Neural progenitor cell (in vitro differentiated cells): ENCODE data around the gene MYO15A. TPM values are rescaled to one million over a fixed set of nuclear protein-coding genes. Genes with fewer than 3 reads are reported as not detected.

Experiments used
- DNase-seq: peaks from one replicate; pipeline ENCODE4 v3.0.0-alpha.2; 2016; ENCODE audit warnings: low spot score
- H2AFZ ChIP-seq: fragments of 200-600 bp; sonication (generic); replicated peaks from 2 replicates; pipeline ENCODE4 v1.6.1; 2016; ENCODE audit warnings: antibody characterized with exemption
- H3F3A ChIP-seq: fragments of 200-600 bp; sonication (generic); 2 replicates; pipeline ENCODE4 v1.6.1; 2016; ENCODE audit warnings: antibody characterized with exemption, low read depth
- H3K27ac ChIP-seq: fragments of 200-600 bp; sonication (generic); 2 replicates; pipeline ENCODE4 v1.5.1; 2016; ENCODE audit warnings: mild to moderate bottlenecking
- H3K27me3 ChIP-seq: fragments of 200-600 bp; sonication (generic); 2 replicates; pipeline ENCODE4 v1.6.1; 2016; ENCODE audit warnings: mild to moderate bottlenecking, moderate library complexity
- H3K36me3 ChIP-seq: fragments of 200-600 bp; sonication (generic); 2 replicates; pipeline ENCODE4 v1.5.1; 2016
- H3K4me1 ChIP-seq: fragments of 200-600 bp; sonication (generic); 2 replicates; pipeline ENCODE4 v1.6.1; 2016; ENCODE audit warnings: mixed run types
- H3K4me2 ChIP-seq: fragments of 200-600 bp; sonication (generic); 2 replicates; pipeline ENCODE4 v1.6.1; 2016
- H3K4me3 ChIP-seq: fragments of 200-600 bp; sonication (generic); 2 replicates; pipeline ENCODE4 v1.5.1; 2016
- H3K79me2 ChIP-seq: fragments of 200-600 bp; sonication (generic); 2 replicates; pipeline ENCODE4 v1.6.1; 2016; ENCODE audit warnings: low read depth
- H3K9ac ChIP-seq: fragments of 200-600 bp; sonication (generic); 2 replicates; pipeline ENCODE4 v1.6.1; 2016
- H3K9me3 ChIP-seq: fragments of 200-600 bp; sonication (generic); 2 replicates; pipeline ENCODE4 v1.5.1; 2016; ENCODE audit warnings: low read depth
- H4K20me1 ChIP-seq: fragments of 200-600 bp; sonication (generic); 2 replicates; pipeline ENCODE4 v1.6.1; 2016; ENCODE audit warnings: low read depth
- H3K27ac Mint-ChIP-seq: 3 replicates; pipeline ENCODE4 v1.8.0; 2021; ENCODE audit warnings: mixed read lengths
- H3K27me3 Mint-ChIP-seq: 2 replicates; pipeline ENCODE4 v1.8.0; 2022; ENCODE audit warnings: low read depth, mild to moderate bottlenecking, inconsistent platforms, moderate library complexity, mixed read lengths; ENCODE audit not compliant: insufficient read depth
- H3K36me3 Mint-ChIP-seq: 3 replicates; pipeline ENCODE4 v1.8.0; 2021; ENCODE audit warnings: mixed read lengths
- H3K4me1 Mint-ChIP-seq: 3 replicates; pipeline ENCODE4 v1.8.0; 2021; ENCODE audit warnings: mixed read lengths
- H3K4me3 Mint-ChIP-seq: 3 replicates; pipeline ENCODE4 v1.8.0; 2021; ENCODE audit warnings: mild to moderate bottlenecking, moderate library complexity, mixed read lengths
- H3K9me3 Mint-ChIP-seq: 3 replicates; pipeline ENCODE4 v1.8.0; 2020; ENCODE audit warnings: mixed read lengths
- CTCF ChIP-seq: fragments of 200-600 bp; sonication (generic); IDR thresholded peaks from 2 replicates; pipeline ENCODE4 v1.5.1; 2017; ENCODE audit warnings: antibody characterized with exemption, mild to moderate bottlenecking
- EZH2 ChIP-seq: fragments of 200-600 bp; sonication (generic); IDR thresholded peaks from 2 replicates; pipeline ENCODE4 v1.6.1; 2017; ENCODE audit warnings: antibody characterized with exemption, mild to moderate bottlenecking, moderate library complexity
- EZH2phosphoT487 ChIP-seq: fragments of 200-600 bp; sonication (generic); IDR thresholded peaks from 2 replicates; pipeline ENCODE4 v1.6.1; 2017; ENCODE audit warnings: antibody characterized with exemption
- total RNA-seq: library from RNA; depleted of rRNA; stranded (reverse); fragments of >200 nt; gene quantifications from 2 replicates; pipeline ENCODE4 v1.2.3, GENCODE V29; 2015; ENCODE audit warnings: low replicate concordance

Gene MYO15A
- total RNA-seq, 1 donor from 2014 or later = 1.2 TPM

- Histone ChIP-seq H2AFZ (no peak overlapping the region), H3K79me2 (no peaks in the 10 kb centered on the region), H3K4me3 (no peak overlapping the region), H3F3A (no peaks in the 10 kb centered on the region), H3K27ac (no peak overlapping the region), H3K4me1 (peaks cover 3% of the 10 kb centered on the region), H3K36me3 (no peaks in the 10 kb centered on the region), H3K4me2 (no peak overlapping the region), H4K20me1 (no peaks in the 10 kb centered on the region), H3K9me3 (no peaks in the 10 kb centered on the region), H3K27me3 (no peaks in the 10 kb centered on the region), H3K9ac (no peak overlapping the region)
- no peak overlapping the region for H3K27ac Mint-ChIP-seq
- H3K36me3 Mint-ChIP-seq = no peaks in the 10 kb centered on the region
- peaks cover 4% of the 10 kb centered on the region for H3K27me3 Mint-ChIP-seq
- H3K4me3 Mint-ChIP-seq = no peak overlapping the region
- DNase-seq = no peak
- H3K4me1 Mint-ChIP-seq = peaks cover 17% of the 10 kb centered on the region
- TF ChIP-seq CTCF (no peak), EZH2phosphoT487 (no peak), EZH2 (no peak)
- H3K9me3 Mint-ChIP-seq = no peaks in the 10 kb centered on the region
Observed at GRCh38 chr17:18139498-18139897, 30.9 kb downstream of the MYO15A start.

DNA sequence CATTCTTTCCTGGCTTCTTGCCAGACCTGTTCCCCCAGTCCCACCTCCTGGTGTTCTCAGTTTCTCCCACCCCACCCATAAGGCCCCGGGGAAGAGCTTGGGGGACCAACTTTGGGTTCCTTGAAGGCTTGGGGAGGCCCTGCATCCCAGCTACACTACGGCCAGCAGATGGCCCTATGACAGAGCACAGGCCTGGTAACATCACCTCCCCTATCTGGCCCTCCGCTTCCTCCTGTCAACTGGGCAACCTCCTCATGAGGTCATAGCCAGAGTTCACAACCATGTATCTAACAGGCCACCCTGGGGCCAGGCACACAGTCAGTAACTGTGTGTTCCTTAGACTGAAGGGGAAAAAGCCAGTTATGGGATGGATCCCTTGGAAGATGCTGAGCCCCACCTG is 31.4 kb downstream of the MYO15A start:
- Histone ChIP-seq H3K36me3 (no peaks in the 10 kb centered on the region), H4K20me1 (no peaks in the 10 kb centered on the region), H3K79me2 (no peaks in the 10 kb centered on the region), H3K9ac (no peak overlapping the region), H3K27me3 (no peaks in the 10 kb centered on the region), H3K9me3 (no peaks in the 10 kb centered on the region), H3K4me3 (no peak overlapping the region), H3K4me1 (peaks cover 3% of the 10 kb centered on the region), H3K4me2 (no peak overlapping the region), H2AFZ (no peak overlapping the region), H3K27ac (no peak overlapping the region), H3F3A (no peaks in the 10 kb centered on the region)
- no peak overlapping the region for H3K27ac Mint-ChIP-seq
- no peaks in the 10 kb centered on the region for H3K36me3 Mint-ChIP-seq
- peaks cover 17% of the 10 kb centered on the region for H3K4me1 Mint-ChIP-seq
- H3K27me3 Mint-ChIP-seq = peaks cover 4% of the 10 kb centered on the region
- TF ChIP-seq EZH2 (no peak), CTCF (peak; percentile 37)
- DNase-seq = peak; percentile 32
- no peaks in the 10 kb centered on the region for H3K9me3 Mint-ChIP-seq
- H3K4me3 Mint-ChIP-seq = no peak overlapping the region

- no peaks in the 10 kb centered on the region for H3K36me3 Mint-ChIP-seq
- Histone ChIP-seq H3K4me1 (peaks cover 3% of the 10 kb centered on the region), H3K4me2 (no peak overlapping the region), H3K36me3 (no peaks in the 10 kb centered on the region), H3K9me3 (no peaks in the 10 kb centered on the region), H4K20me1 (no peaks in the 10 kb centered on the region), H3K79me2 (no peaks in the 10 kb centered on the region), H3K27ac (no peak overlapping the region), H3K4me3 (no peak overlapping the region), H2AFZ (no peak overlapping the region), H3K9ac (no peak overlapping the region), H3F3A (no peaks in the 10 kb centered on the region), H3K27me3 (no peaks in the 10 kb centered on the region)
- no peak overlapping the region for H3K27ac Mint-ChIP-seq
- DNase-seq = no peak
- peaks cover 4% of the 10 kb centered on the region for H3K27me3 Mint-ChIP-seq
- H3K9me3 Mint-ChIP-seq = no peaks in the 10 kb centered on the region
- no peak overlapping the region for H3K4me3 Mint-ChIP-seq
- TF ChIP-seq EZH2 (no peak), EZH2phosphoT487 (no peak), CTCF (no peak)
- peaks cover 17% of the 10 kb centered on the region for H3K4me1 Mint-ChIP-seq
Observed at GRCh38 chr17:18140648-18141047, 32.1 kb downstream of the MYO15A start.
